GM23338 (cell line): ENCODE results near the gene MYO5A. TPM values are rescaled to one million over a fixed set of nuclear protein-coding genes. Genes with fewer than 3 reads are reported as not detected.

Experiments
- ATAC-seq: fragments of 200-7000 bp; cut with Tn5 transposase; 3 replicates; pipeline ENCODE4 v1.9.1; 2020
- DNase-seq: peaks from one replicate; pipeline ENCODE4 v3.0.0-alpha.2; 2015; ENCODE audit warnings: low spot score
- H2AFZ ChIP-seq: fragments of 200-600 bp; sonication (generic); 2 replicates; pipeline ENCODE4 v1.8.0; 2016; ENCODE audit warnings: antibody characterized with exemption, mild to moderate bottlenecking, moderate library complexity
- H3F3A ChIP-seq: fragments of 200-600 bp; sonication (generic); replicated peaks from 2 replicates; pipeline ENCODE4 v1.8.0; 2017; ENCODE audit warnings: antibody characterized with exemption, mixed run types, low read depth
- H3K27ac ChIP-seq: fragments of 200-600 bp; sonication (generic); 2 replicates; pipeline ENCODE4 v1.6.1; 2016; ENCODE audit warnings: low read depth
- H3K27me3 ChIP-seq: fragments of 200-600 bp; sonication (generic); 2 replicates; pipeline ENCODE4 v1.8.0; 2016; ENCODE audit warnings: mild to moderate bottlenecking, mixed run types, moderate library complexity; ENCODE audit not compliant: insufficient read depth
- H3K36me3 ChIP-seq: fragments of 200-600 bp; sonication (generic); 2 replicates; pipeline ENCODE4 v1.8.0; 2016; ENCODE audit warnings: mild to moderate bottlenecking; ENCODE audit not compliant: insufficient read depth
- H3K4me1 ChIP-seq: fragments of 200-600 bp; sonication (generic); 2 replicates; pipeline ENCODE4 v1.8.0; 2016; ENCODE audit warnings: mild to moderate bottlenecking, moderate library complexity; ENCODE audit not compliant: insufficient read depth
- H3K4me2 ChIP-seq: fragments of 200-600 bp; sonication (generic); 2 replicates; pipeline ENCODE4 v1.7.1; 2017; ENCODE audit warnings: mixed run types
- H3K4me3 ChIP-seq: fragments of 200-600 bp; sonication (generic); 2 replicates; pipeline ENCODE4 v1.6.1; 2016; ENCODE audit warnings: mixed run types
- H3K79me2 ChIP-seq: fragments of 200-600 bp; sonication (generic); replicated peaks from 2 replicates; pipeline ENCODE4 v1.8.0; 2017; ENCODE audit warnings: mild to moderate bottlenecking; ENCODE audit not compliant: insufficient read depth
- H3K9me2 ChIP-seq: fragments of 200-600 bp; sonication (generic); 2 replicates; pipeline ENCODE4 v1.8.0; 2017; ENCODE audit not compliant: insufficient read depth
- H4K20me1 ChIP-seq: fragments of 200-600 bp; sonication (generic); replicated peaks from 2 replicates; pipeline ENCODE4 v1.8.0; 2017; ENCODE audit warnings: mild to moderate bottlenecking; ENCODE audit not compliant: insufficient read depth
- H3K27ac Mint-ChIP-seq: 2 replicates; pipeline ENCODE4 v1.8.0; 2020; ENCODE audit warnings: inconsistent platforms, mild to moderate bottlenecking, moderate library complexity, mixed read lengths
- H3K27me3 Mint-ChIP-seq: 3 replicates; pipeline ENCODE4 v1.8.0; 2022; ENCODE audit warnings: low read depth, mild to moderate bottlenecking, moderate library complexity, mixed read lengths, inconsistent platforms; ENCODE audit not compliant: insufficient read depth, poor library complexity
- H3K36me3 Mint-ChIP-seq: 3 replicates; pipeline ENCODE4 v1.8.0; 2021; ENCODE audit warnings: low read depth, mild to moderate bottlenecking, inconsistent platforms, moderate library complexity, mixed read lengths
- H3K4me1 Mint-ChIP-seq: 3 replicates; pipeline ENCODE4 v1.8.0; 2020; ENCODE audit warnings: mild to moderate bottlenecking, inconsistent platforms, mixed read lengths
- H3K4me3 Mint-ChIP-seq: 3 replicates; pipeline ENCODE4 v1.8.0; 2021; ENCODE audit warnings: moderate library complexity, mild to moderate bottlenecking, inconsistent platforms, mixed read lengths
- H3K9me3 Mint-ChIP-seq: 3 replicates; pipeline ENCODE4 v1.8.0; 2020; ENCODE audit warnings: moderate library complexity, mild to moderate bottlenecking, inconsistent platforms, mixed read lengths
- CREB1 ChIP-seq: fragments of 250-450 bp; sonication (Bioruptor Pico); IDR thresholded peaks from 2 replicates; pipeline ENCODE4 v1.5.0; 2020; ENCODE audit warnings: low read depth, mild to moderate bottlenecking, moderate library complexity
- EZH2phosphoT487 ChIP-seq: fragments of 200-600 bp; sonication (generic); IDR thresholded peaks from one replicate; pipeline ENCODE4 v1.8.1; 2018; ENCODE audit warnings: antibody characterized with exemption; ENCODE audit not compliant: unreplicated experiment
- STAT1 ChIP-seq: IDR thresholded peaks from one replicate; pipeline ENCODE4 v1.6.1; 2016; ENCODE audit warnings: antibody characterized with exemption; ENCODE audit not compliant: unreplicated experiment
- ZNF114 ChIP-seq: fragments of 250-450 bp; sonication (Bioruptor Pico); IDR thresholded peaks from 2 replicates; pipeline ENCODE4 v1.5.0; 2020; ENCODE audit warnings: mild to moderate bottlenecking, moderate library complexity
- ZNF331 ChIP-seq: fragments of 250-450 bp; sonication (Bioruptor Pico); IDR thresholded peaks from 2 replicates; pipeline ENCODE4 v1.5.0; 2020; ENCODE audit warnings: low read depth, mild to moderate bottlenecking, moderate library complexity
- polyA plus RNA-seq: library from polyadenylated mRNA; unstranded; fragments of >200 nt; fragmentation: Nextera tagmentation; extraction: Ambion mirVana; gene quantifications from 2 replicates; pipeline ENCODE4 v1.2.1, GENCODE V29; 2016
- total RNA-seq: library from RNA; depleted of rRNA; stranded (reverse); fragments of >200 nt; shearing (Covaris generic); gene quantifications from 2 replicates; pipeline ENCODE4 v1.2.3, GENCODE V29; 2014
- TF ChIP-seq, protein P1 (sequence below), 2 experiments: fragments of 200-600 bp in 1 of 2; sonication (generic) in 1 of 2; conservative IDR thresholded peaks; 2 replicates each; pipeline versions ENCODE4 v1.5.1 to v1.6.1; 2016 to 2017; ENCODE audit warnings: antibody characterized with exemption in 2 of 2, low read depth in 2 of 2, mild to moderate bottlenecking in 2 of 2, moderate library complexity in 1 of 2
- TF ChIP-seq, protein P2 (sequence below): fragments of 250-450 bp; sonication (Bioruptor Pico); IDR thresholded peaks from 2 replicates; pipeline ENCODE4 v1.5.0; 2020; ENCODE audit warnings: mild to moderate bottlenecking, moderate library complexity
- TF ChIP-seq, protein P3 (sequence below): IDR thresholded peaks from one replicate; pipeline ENCODE4 v1.6.1; 2018; ENCODE audit warnings: antibody characterized with exemption; ENCODE audit not compliant: unreplicated experiment

MYO5A gene
- total and polyA plus RNA-seq, 2 experiments from 2014 or later: 5.7 to 31.8 TPM

DNA sequence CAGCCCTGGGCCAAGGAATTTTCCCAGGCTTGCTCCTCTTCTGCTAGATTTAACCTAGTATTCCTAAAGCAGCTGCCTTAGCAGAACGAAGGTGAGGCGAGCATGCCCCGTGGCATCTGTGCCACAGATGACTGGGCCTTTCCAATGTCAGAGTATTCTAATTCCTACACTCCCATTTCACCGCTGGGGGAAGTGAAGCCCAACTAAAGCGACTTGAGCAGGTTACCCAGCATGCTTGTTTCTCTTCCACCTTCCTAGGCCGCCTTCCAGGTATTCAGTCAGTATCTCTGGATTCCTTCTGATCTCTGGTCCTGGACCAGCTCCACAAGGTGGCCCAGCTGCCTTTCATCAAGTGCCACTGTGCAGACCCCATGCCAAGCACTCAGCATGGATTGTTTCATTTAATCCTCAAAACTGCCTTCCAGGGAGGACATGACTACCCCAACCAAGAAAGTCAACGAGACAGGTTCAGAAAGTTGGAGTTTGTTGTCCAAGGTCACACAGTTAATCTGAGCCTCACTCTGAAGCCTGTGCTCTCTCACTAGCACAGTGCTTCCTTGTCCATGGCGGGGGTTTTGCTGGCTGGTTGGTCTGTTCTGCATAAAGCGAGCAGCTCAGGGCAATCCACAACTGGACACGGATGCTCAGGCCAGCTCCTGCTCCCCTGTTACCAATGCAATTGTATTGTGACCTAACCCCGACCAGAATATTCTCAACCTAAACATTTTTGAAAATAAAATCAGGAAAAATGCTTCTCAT lies 248.2 kb downstream of the MYO5A start:
- Histone ChIP-seq H3K27ac (0 out of 2 replicates have a peak overlapping the region, but pooled peaks have one; percentile 45), H2AFZ (no peak overlapping the region), H4K20me1 (no peaks in the 10 kb centered on the region; the same call in 1 of the 2 replicates), H3K4me2 (no peak overlapping the region), H3K79me2 (no peaks in the 10 kb centered on the region), H3K4me3 (no peak overlapping the region), H3K27me3 (no peaks in the 10 kb centered on the region), H3K36me3 (peaks cover 20% of the 10 kb centered on the region; the same call in 1 of the 2 replicates), H3K9me2 (no peaks in the 10 kb centered on the region), H3K4me1 (no peaks in the 10 kb centered on the region), H3F3A (no peaks in the 10 kb centered on the region)
- Mint-ChIP-seq H3K27me3 (peaks cover 7% of the 10 kb centered on the region), H3K36me3 (peaks cover 56% of the 10 kb centered on the region), H3K9me3 (peaks cover 9% of the 10 kb centered on the region), H3K4me1 (peaks cover 4% of the 10 kb centered on the region), H3K27ac (no peak overlapping the region), H3K4me3 (no peak overlapping the region)
- no peak for ATAC-seq
- TF ChIP-seq, protein P1, sequence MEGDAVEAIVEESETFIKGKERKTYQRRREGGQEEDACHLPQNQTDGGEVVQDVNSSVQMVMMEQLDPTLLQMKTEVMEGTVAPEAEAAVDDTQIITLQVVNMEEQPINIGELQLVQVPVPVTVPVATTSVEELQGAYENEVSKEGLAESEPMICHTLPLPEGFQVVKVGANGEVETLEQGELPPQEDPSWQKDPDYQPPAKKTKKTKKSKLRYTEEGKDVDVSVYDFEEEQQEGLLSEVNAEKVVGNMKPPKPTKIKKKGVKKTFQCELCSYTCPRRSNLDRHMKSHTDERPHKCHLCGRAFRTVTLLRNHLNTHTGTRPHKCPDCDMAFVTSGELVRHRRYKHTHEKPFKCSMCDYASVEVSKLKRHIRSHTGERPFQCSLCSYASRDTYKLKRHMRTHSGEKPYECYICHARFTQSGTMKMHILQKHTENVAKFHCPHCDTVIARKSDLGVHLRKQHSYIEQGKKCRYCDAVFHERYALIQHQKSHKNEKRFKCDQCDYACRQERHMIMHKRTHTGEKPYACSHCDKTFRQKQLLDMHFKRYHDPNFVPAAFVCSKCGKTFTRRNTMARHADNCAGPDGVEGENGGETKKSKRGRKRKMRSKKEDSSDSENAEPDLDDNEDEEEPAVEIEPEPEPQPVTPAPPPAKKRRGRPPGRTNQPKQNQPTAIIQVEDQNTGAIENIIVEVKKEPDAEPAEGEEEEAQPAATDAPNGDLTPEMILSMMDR (conservative IDR thresholded peaks at IDR 0.05; ENCODE audit: low read depth in 2 of 2): no peak
- no peak for DNase-seq

DNA sequence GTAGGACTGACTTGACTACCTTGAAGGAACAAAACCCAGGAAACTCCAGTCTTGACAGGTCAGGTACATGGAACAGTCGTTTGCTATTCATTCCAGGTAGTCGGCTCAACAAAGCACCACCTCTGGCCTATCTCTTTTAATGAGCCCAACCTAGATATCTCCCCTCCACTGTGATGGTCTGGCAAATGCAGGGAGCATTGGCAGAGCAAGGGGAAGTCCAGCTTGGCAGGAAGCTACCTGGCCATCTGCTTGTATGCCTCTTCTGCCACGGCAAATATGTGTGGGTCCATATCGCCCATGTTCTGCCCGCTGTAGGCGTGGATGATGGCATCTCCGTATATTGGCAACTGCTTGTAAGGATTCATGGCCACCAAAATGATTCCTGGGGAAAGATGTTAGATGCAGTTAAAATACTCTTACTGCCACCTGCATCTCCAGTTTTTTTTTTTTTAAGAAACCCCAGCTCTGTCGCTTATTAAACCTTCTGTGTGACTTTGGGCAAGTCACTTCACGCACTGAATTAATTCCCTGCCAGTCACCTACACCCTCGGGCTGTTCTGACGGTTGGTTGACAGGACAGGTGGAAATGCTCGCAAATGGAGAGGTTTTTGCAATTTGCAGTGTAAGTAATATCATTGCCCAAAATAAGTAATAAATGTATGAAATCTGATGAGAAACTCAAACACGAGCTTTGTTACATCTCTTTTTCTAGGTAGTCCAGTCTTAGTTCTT lies 249.9 kb downstream of the MYO5A start:
- Mint-ChIP-seq H3K4me1 (peaks cover 4% of the 10 kb centered on the region; the same call in 2 of the 3 replicates), H3K36me3 (peaks cover 57% of the 10 kb centered on the region), H3K27me3 (peaks cover 7% of the 10 kb centered on the region), H3K27ac (no peak overlapping the region), H3K9me3 (no peaks in the 10 kb centered on the region), H3K4me3 (no peak overlapping the region)
- H3K4me1 ChIP-seq: no peaks in the 10 kb centered on the region
- ATAC-seq (no peak), DNase-seq (no peak)
- no peaks in the 10 kb centered on the region for H3K79me2 ChIP-seq
- no peak overlapping the region for H3K4me3 ChIP-seq
- no peaks in the 10 kb centered on the region for H3F3A ChIP-seq
- H2AFZ ChIP-seq: no peak overlapping the region
- peaks cover 26% of the 10 kb centered on the region for H3K36me3 ChIP-seq
- no peak overlapping the region for H3K27ac ChIP-seq
- H3K4me2 ChIP-seq: no peak overlapping the region
- H3K27me3 ChIP-seq: no peaks in the 10 kb centered on the region
- no peaks in the 10 kb centered on the region; the same call in 1 of the 2 replicates for H4K20me1 ChIP-seq
- H3K9me2 ChIP-seq: no peaks in the 10 kb centered on the region
- TF ChIP-seq ZNF114 (CRISPR knock-in tag) (no peak), ZNF331 (no peak), EZH2phosphoT487 (no peak), CREB1 (CRISPR knock-in tag) (no peak), STAT1 (no peak)
- TF ChIP-seq, protein P2, sequence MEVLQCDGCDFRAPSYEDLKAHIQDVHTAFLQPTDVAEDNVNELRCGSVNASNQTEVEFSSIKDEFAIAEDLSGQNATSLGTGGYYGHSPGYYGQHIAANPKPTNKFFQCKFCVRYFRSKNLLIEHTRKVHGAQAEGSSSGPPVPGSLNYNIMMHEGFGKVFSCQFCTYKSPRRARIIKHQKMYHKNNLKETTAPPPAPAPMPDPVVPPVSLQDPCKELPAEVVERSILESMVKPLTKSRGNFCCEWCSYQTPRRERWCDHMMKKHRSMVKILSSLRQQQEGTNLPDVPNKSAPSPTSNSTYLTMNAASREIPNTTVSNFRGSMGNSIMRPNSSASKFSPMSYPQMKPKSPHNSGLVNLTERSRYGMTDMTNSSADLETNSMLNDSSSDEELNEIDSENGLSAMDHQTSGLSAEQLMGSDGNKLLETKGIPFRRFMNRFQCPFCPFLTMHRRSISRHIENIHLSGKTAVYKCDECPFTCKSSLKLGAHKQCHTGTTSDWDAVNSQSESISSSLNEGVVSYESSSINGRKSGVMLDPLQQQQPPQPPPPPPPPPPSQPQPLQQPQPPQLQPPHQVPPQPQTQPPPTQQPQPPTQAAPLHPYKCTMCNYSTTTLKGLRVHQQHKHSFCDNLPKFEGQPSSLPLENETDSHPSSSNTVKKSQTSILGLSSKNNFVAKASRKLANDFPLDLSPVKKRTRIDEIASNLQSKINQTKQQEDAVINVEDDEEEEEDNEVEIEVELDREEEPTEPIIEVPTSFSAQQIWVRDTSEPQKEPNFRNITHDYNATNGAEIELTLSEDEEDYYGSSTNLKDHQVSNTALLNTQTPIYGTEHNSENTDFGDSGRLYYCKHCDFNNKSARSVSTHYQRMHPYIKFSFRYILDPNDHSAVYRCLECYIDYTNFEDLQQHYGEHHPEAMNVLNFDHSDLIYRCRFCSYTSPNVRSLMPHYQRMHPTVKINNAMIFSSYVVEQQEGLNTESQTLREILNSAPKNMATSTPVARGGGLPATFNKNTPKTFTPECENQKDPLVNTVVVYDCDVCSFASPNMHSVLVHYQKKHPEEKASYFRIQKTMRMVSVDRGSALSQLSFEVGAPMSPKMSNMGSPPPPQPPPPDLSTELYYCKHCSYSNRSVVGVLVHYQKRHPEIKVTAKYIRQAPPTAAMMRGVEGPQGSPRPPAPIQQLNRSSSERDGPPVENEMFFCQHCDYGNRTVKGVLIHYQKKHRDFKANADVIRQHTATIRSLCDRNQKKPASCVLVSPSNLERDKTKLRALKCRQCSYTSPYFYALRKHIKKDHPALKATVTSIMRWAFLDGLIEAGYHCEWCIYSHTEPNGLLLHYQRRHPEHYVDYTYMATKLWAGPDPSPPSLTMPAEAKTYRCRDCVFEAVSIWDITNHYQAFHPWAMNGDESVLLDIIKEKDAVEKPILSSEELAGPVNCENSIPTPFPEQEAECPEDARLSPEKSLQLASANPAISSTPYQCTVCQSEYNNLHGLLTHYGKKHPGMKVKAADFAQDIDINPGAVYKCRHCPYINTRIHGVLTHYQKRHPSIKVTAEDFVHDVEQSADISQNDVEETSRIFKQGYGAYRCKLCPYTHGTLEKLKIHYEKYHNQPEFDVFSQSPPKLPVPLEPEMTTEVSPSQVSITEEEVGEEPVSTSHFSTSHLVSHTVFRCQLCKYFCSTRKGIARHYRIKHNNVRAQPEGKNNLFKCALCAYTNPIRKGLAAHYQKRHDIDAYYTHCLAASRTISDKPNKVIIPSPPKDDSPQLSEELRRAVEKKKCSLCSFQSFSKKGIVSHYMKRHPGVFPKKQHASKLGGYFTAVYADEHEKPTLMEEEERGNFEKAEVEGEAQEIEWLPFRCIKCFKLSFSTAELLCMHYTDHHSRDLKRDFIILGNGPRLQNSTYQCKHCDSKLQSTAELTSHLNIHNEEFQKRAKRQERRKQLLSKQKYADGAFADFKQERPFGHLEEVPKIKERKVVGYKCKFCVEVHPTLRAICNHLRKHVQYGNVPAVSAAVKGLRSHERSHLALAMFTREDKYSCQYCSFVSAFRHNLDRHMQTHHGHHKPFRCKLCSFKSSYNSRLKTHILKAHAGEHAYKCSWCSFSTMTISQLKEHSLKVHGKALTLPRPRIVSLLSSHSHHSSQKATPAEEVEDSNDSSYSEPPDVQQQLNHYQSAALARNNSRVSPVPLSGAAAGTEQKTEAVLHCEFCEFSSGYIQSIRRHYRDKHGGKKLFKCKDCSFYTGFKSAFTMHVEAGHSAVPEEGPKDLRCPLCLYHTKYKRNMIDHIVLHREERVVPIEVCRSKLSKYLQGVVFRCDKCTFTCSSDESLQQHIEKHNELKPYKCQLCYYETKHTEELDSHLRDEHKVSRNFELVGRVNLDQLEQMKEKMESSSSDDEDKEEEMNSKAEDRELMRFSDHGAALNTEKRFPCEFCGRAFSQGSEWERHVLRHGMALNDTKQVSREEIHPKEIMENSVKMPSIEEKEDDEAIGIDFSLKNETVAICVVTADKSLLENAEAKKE (CRISPR knock-in tag): no peak
- TF ChIP-seq, protein P3, sequence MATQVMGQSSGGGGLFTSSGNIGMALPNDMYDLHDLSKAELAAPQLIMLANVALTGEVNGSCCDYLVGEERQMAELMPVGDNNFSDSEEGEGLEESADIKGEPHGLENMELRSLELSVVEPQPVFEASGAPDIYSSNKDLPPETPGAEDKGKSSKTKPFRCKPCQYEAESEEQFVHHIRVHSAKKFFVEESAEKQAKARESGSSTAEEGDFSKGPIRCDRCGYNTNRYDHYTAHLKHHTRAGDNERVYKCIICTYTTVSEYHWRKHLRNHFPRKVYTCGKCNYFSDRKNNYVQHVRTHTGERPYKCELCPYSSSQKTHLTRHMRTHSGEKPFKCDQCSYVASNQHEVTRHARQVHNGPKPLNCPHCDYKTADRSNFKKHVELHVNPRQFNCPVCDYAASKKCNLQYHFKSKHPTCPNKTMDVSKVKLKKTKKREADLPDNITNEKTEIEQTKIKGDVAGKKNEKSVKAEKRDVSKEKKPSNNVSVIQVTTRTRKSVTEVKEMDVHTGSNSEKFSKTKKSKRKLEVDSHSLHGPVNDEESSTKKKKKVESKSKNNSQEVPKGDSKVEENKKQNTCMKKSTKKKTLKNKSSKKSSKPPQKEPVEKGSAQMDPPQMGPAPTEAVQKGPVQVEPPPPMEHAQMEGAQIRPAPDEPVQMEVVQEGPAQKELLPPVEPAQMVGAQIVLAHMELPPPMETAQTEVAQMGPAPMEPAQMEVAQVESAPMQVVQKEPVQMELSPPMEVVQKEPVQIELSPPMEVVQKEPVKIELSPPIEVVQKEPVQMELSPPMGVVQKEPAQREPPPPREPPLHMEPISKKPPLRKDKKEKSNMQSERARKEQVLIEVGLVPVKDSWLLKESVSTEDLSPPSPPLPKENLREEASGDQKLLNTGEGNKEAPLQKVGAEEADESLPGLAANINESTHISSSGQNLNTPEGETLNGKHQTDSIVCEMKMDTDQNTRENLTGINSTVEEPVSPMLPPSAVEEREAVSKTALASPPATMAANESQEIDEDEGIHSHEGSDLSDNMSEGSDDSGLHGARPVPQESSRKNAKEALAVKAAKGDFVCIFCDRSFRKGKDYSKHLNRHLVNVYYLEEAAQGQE: no peak
